Heart right ventricle (tissue), 16 donors: ENCODE measurements around the gene KPTN. TPM values are rescaled to one million over a fixed set of nuclear protein-coding genes. Genes with fewer than 3 reads are reported as not detected.
A peak's percentile ranks its signal among the peaks of the same experiment; 100 is the strongest.

ENCODE experiments used
- ATAC-seq, 8 donors: fragments of 200-7000 bp; cut with Tn5 transposase; one replicate each; pipeline ENCODE4 v1.9.1; 2020; ENCODE audit warnings: mild to moderate bottlenecking in 8 of 8, moderate library complexity in 8 of 8, moderate number of reproducible peaks in 1 of 8
- DNase-seq, 2 donors: peaks; one replicate each; pipeline ENCODE4 v3.0.0-alpha.2; 2020
- H3K27ac ChIP-seq, 10 donors: fragments of 200-600 bp; sonication (generic) in 2 of 10; one replicate each; pipeline versions ENCODE4 v1.5.0 to v1.8.0; 2020 to 2022; ENCODE audit warnings: mild to moderate bottlenecking in 3 of 10
- H3K27me3 ChIP-seq, 7 donors: fragments of 200-600 bp; one replicate each; pipeline ENCODE4 v1.8.0; 2021 to 2022; ENCODE audit warnings: mild to moderate bottlenecking in 2 of 7
- H3K36me3 ChIP-seq, 9 donors: fragments of 200-600 bp; sonication (generic) in 1 of 9; one replicate each; pipeline versions ENCODE4 v1.5.0 to v1.8.0; 2020 to 2022; ENCODE audit warnings: mild to moderate bottlenecking in 2 of 9
- H3K4me1 ChIP-seq, 9 donors: fragments of 200-600 bp; sonication (generic) in 1 of 9; one replicate each; pipeline versions ENCODE4 v1.5.0 to v1.8.0; 2020 to 2022; ENCODE audit warnings: mild to moderate bottlenecking in 4 of 9
- H3K4me3 ChIP-seq, 10 donors: fragments of 200-600 bp; sonication (generic) in 2 of 10; one replicate each; pipeline versions ENCODE4 v1.5.0 to v1.8.0; 2020 to 2022; ENCODE audit warnings: mild to moderate bottlenecking in 7 of 10, moderate library complexity in 2 of 10
- H3K9me3 ChIP-seq, 11 donors: fragments of 200-600 bp in 10 of 11; sonication (generic) in 2 of 11; one replicate each; pipeline versions ENCODE4 v1.5.0 to v1.8.0; 2013 to 2022; ENCODE audit warnings: mild to moderate bottlenecking in 2 of 11, control low read depth in 1 of 11, moderate library complexity in 1 of 11
- WGBS, 2 donors: extraction: QIAGEN DNeasy Blood & Tissue Kit; methylation state at CpG; one replicate each; pipeline ENCODE4 v1.1.7; 2013; ENCODE audit warnings: inconsistent platforms in 1 of 2; 5-methylcytosine and 5-hydroxymethylcytosine counted together
- intact Hi-C, 10 donors: fragments of 100-400 bp; cut with DNase I; formaldehyde crosslinking; loops; one replicate each; pipeline versions ENCODE4 v1.11.1 to v1.14.2; 2022
- polyA plus RNA-seq, 2 donors: library from polyadenylated mRNA; stranded (reverse); fragments of 200-250 nt; gene quantifications; one replicate each; pipeline ENCODE4 v1.2.3, GENCODE V29; 2013
- total RNA-seq, 10 donors: library from RNA; stranded (reverse); fragmentation: NEBNext Ultra II Directional in 3 of 10; extraction: Animal tissue kit (Norgen Biotek cat#: 25700) in 3 of 10; gene quantifications; one replicate each; pipeline versions ENCODE4 v1.2.1 to v1.2.4, GENCODE V29; 2021 to 2023
- TF ChIP-seq, protein P1 (sequence below), 9 donors: fragments of 200-600 bp; sonication (generic) in 2 of 9; IDR thresholded peaks; one replicate each; pipeline versions ENCODE4 v1.5.0 to v1.8.0; 2021 to 2022; ENCODE audit warnings: antibody characterized with exemption in 9 of 9, mild to moderate bottlenecking in 5 of 9, moderate library complexity in 1 of 9
- donor health status: Arrhythmogenic right ventricular cardiomyopathy.
- donor health status: ischemic (EF 13 %, LVEDD 7.1; RV severe dilation, severe dysfunction).
- donor health status: healthy with polysubstance abuse.
- donor health status: DM: no; HTN: yes; CAD: no.
- donor health status: DM: no; HTN: no; CAD: no.
- donor health status: ischemic (EF 25% LVEDD 6.9; RV normal size, moderate dysfunction).
- donor health status: ischemic (EF 25% LVEDD 5.7; RV mildly dilated, moderate dysfunction).
- donor health status: healthy.
- donor health status: DM: yes; HTN: yes; CAD: no.
- donor health status: Ischemic cardiomyopathy.
- donor health status: ischemic (EF 35%, LVEDD 5.7; RV mildly dilated, moderate dysfunction).
- donor health status: nonischemic (EF 11% LVEDD 7.7; RV severe dilation, severe dysfunction).
- donor health status: DM: yes; HTN: yes; CAD: no.
- donor health status: PGD.
- donor health status: ischemic (EF 29% LVEDD 5.4; RV normal size, mild dysfunction).
- donor health status: nonischemic (EF 23%, LVEDD 6.1; RV moderate dilation, normal function).

The KPTN gene
- total and polyA plus RNA-seq, 12 donors = 4.0 to 35.6 (median 9.0) TPM

GRCh38 chr19:47432091-47432490, 51.9 kb downstream of the KPTN start:
- Histone ChIP-seq H3K27ac (no peak overlapping the region), H3K27me3 (peaks cover 9 to 83% (median 75%) of the 10 kb centered on the region in 7 donors), H3K9me3 (no peaks in the 10 kb centered on the region), H3K36me3 (no peaks in the 10 kb centered on the region), H3K4me3 (no peak overlapping the region), H3K4me1 (peaks cover 7 to 30% (median 23%) of the 10 kb centered on the region in 9 donors)
- ATAC-seq = no peak
- 75 to 80% methylated on average over 18 of the region's 18 CpGs for WGBS, 2 donors
- TF ChIP-seq, protein P1, sequence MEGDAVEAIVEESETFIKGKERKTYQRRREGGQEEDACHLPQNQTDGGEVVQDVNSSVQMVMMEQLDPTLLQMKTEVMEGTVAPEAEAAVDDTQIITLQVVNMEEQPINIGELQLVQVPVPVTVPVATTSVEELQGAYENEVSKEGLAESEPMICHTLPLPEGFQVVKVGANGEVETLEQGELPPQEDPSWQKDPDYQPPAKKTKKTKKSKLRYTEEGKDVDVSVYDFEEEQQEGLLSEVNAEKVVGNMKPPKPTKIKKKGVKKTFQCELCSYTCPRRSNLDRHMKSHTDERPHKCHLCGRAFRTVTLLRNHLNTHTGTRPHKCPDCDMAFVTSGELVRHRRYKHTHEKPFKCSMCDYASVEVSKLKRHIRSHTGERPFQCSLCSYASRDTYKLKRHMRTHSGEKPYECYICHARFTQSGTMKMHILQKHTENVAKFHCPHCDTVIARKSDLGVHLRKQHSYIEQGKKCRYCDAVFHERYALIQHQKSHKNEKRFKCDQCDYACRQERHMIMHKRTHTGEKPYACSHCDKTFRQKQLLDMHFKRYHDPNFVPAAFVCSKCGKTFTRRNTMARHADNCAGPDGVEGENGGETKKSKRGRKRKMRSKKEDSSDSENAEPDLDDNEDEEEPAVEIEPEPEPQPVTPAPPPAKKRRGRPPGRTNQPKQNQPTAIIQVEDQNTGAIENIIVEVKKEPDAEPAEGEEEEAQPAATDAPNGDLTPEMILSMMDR (IDR thresholded peaks at IDR 0.05) = no peak
- intact Hi-C loops = loop anchor here in 3 of 10 donors (5.0 to 10.0 kb wide), 3 partner anchors 73 to 183 kb away; partner anchors contain the start of gene NAPA (in 1 of the 3)
- no peak for DNase-seq

GRCh38 chr19:47430041-47430802, 53.8 kb downstream of the KPTN start:
- H3K27ac ChIP-seq = no peak overlapping the region
- H3K4me1 ChIP-seq = peaks cover 7 to 27% (median 21%) of the 10 kb centered on the region in 9 donors
- 5 to 6% methylated on average over 68 to 69 of the region's 69 CpGs for WGBS, 2 donors
- TF ChIP-seq, protein P1 (IDR thresholded peaks at IDR 0.05) = peak in 5 of 9 donors; percentile 21 to 38 (median 30)
- no peaks in the 10 kb centered on the region for H3K36me3 ChIP-seq
- peak in 6 of 8 donors; percentile 9 to 51 (median 24) for ATAC-seq
- intact Hi-C loops = loop anchor here in 3 of 10 donors (5.0 to 10.0 kb wide), 3 partner anchors 75 to 185 kb away; partner anchors contain the start of gene NAPA (in 1 of the 3)
- peaks cover 9 to 87% (median 70%) of the 10 kb centered on the region in 7 donors for H3K27me3 ChIP-seq
- H3K9me3 ChIP-seq = no peaks in the 10 kb centered on the region
- DNase-seq = no peak
- peak overlapping the region in 6 of 10 donors; percentile 4 to 37 (median 18) for H3K4me3 ChIP-seq

- H3K27ac ChIP-seq = no peak overlapping the region
- intact Hi-C loops = loop anchor here in 3 of 10 donors (10.0 kb wide), 1 partner anchor 134 kb away; no protein-coding TSS in a partner anchor
- H3K27me3 ChIP-seq = peaks cover 9 to 88% (median 72%) of the 10 kb centered on the region in 7 donors
- no peak overlapping the region for H3K4me3 ChIP-seq
- 18 to 21% methylated on average over 20 of the region's 20 CpGs for WGBS, 2 donors
- H3K36me3 ChIP-seq = no peaks in the 10 kb centered on the region
- no peak for ATAC-seq
- peaks cover 7 to 27% (median 21%) of the 10 kb centered on the region in 9 donors for H3K4me1 ChIP-seq
- no peak for DNase-seq
- TF ChIP-seq, protein P1 (IDR thresholded peaks at IDR 0.05) = no peak
- no peaks in the 10 kb centered on the region for H3K9me3 ChIP-seq
These were observed 54.8 kb downstream of the KPTN start for GRCh38 chr19:47429140-47429793.

DNA sequence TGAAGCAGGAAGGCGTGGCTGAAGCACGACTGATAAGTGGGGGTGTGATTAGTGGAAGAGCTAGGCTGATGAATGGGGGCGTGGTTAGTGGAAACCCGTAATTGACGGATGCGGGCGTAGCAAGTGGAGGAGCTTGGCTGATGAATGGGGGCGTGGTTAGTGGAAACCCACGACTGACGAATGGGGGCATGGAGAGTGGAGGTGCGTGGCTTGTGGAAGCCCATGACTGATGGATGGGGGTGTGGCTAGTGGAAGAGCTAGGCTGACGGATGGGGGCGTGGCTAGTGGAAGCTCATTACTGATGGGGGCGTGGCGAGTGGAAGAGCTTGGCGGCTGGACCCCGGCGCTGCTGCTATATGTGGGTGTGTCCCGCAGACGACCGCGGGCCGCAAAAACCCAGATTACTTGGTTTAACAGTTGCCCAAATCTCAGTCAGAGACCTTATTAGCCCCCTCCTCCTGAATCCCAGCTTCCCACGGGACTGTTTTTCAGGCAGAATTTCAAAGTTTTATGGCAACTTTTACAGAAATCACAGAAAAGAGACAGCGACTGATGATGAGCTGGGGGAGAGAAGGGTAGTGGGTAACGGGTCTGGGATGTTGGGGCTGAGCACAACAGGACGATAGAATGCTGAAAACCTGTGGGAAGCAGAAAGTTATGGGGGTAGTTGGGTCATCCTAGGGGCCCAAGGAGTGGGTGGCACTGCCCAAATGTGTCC, 55.7 kb downstream of the KPTN start:
- peaks cover 9 to 93% (median 75%) of the 10 kb centered on the region in 7 donors for H3K27me3 ChIP-seq

More for the DNA sequence above, 55.7 kb downstream of the KPTN start:
- intact Hi-C loops = loop anchor here in 3 of 10 donors (10.0 kb wide), 1 partner anchor 134 kb away; no protein-coding TSS in a partner anchor
- ATAC-seq (peak; percentile 78 to 94 (median 87)), DNase-seq (peak; percentile 80 to 90)
- Histone ChIP-seq H3K4me3 (peak overlapping the region in 2 of 10 donors; percentile 10 to 15), H3K4me1 (peaks cover 7 to 27% (median 21%) of the 10 kb centered on the region in 9 donors), H3K9me3 (no peaks in the 10 kb centered on the region), H3K36me3 (no peaks in the 10 kb centered on the region), H3K27ac (no peak overlapping the region)
- TF ChIP-seq, protein P1 (IDR thresholded peaks at IDR 0.05) = no peak
- WGBS, 2 donors = 0 to 1% methylated on average over 27 of the region's 27 CpGs
